Astrocyte (in vitro differentiated cells and primary cell): ENCODE results near the gene CEP250. TPM values are rescaled to one million over a fixed set of nuclear protein-coding genes. Genes with fewer than 3 reads are reported as not detected.

Experiments
- DNase-seq: peaks from one replicate; pipeline ENCODE4 v3.0.0-alpha.2; 2010; ENCODE audit warnings: low read depth
- FAIRE-seq: peaks from 2 replicates; lab custom pipeline; 2011; peaks lifted over from hg19 to GRCh38; lab: Jason Lieb, UNC
- H2AFZ ChIP-seq: 2 replicates; pipeline ENCODE4 v1.6.0; 2012; ENCODE audit warnings: low read depth, low read length, inconsistent platforms
- H3K27ac ChIP-seq: 2 replicates; pipeline ENCODE4 v1.5.1; 2011; ENCODE audit warnings: low read depth, low read length, inconsistent platforms
- H3K27me3 ChIP-seq: 2 replicates; pipeline ENCODE4 v1.6.0; 2011; ENCODE audit warnings: low read length, inconsistent platforms; ENCODE audit not compliant: insufficient read depth
- H3K36me3 ChIP-seq: 2 replicates; pipeline ENCODE4 v1.5.1; 2011; ENCODE audit warnings: low read length, inconsistent platforms; ENCODE audit not compliant: insufficient read depth
- H3K4me1 ChIP-seq: 2 replicates; pipeline ENCODE4 v1.5.1; 2011; ENCODE audit warnings: low read length, inconsistent platforms; ENCODE audit not compliant: insufficient read depth
- H3K4me2 ChIP-seq: 2 replicates; pipeline ENCODE4 v1.6.0; 2012; ENCODE audit warnings: low read length, inconsistent platforms
- H3K4me3 ChIP-seq: 2 replicates; pipeline ENCODE4 v1.5.1; 2011; ENCODE audit warnings: low read depth, mild to moderate bottlenecking, low read length, inconsistent platforms; ENCODE audit not compliant: insufficient read depth
- H3K79me2 ChIP-seq: 2 replicates; pipeline ENCODE4 v1.6.0; 2012; ENCODE audit warnings: mild to moderate bottlenecking, low read length, inconsistent platforms; ENCODE audit not compliant: insufficient read depth
- H3K9ac ChIP-seq: 2 replicates; pipeline ENCODE4 v1.6.0; 2012; ENCODE audit warnings: mild to moderate bottlenecking, low read length, inconsistent platforms
- H3K9me3 ChIP-seq: 2 replicates; pipeline ENCODE4 v1.5.1; 2012; ENCODE audit warnings: low read depth, mild to moderate bottlenecking, low read length, inconsistent platforms; ENCODE audit not compliant: insufficient read depth
- H4K20me1 ChIP-seq: 2 replicates; pipeline ENCODE4 v1.6.0; 2012; ENCODE audit warnings: low read length, inconsistent platforms; ENCODE audit not compliant: insufficient read depth
- H3K27ac Mint-ChIP-seq: one replicate; pipeline ENCODE4 v1.8.0; 2021; ENCODE audit warnings: mild to moderate bottlenecking, mixed read lengths; ENCODE audit not compliant: unreplicated experiment
- H3K27me3 Mint-ChIP-seq: one replicate; pipeline ENCODE4 v1.8.0; 2021; ENCODE audit warnings: low read depth, mixed read lengths; ENCODE audit not compliant: unreplicated experiment
- H3K36me3 Mint-ChIP-seq: one replicate; pipeline ENCODE4 v1.8.0; 2021; ENCODE audit warnings: low read depth, mixed read lengths; ENCODE audit not compliant: unreplicated experiment
- H3K4me1 Mint-ChIP-seq: one replicate; pipeline ENCODE4 v1.8.0; 2021; ENCODE audit warnings: low read depth, mixed read lengths; ENCODE audit not compliant: unreplicated experiment
- H3K4me3 Mint-ChIP-seq: one replicate; pipeline ENCODE4 v1.8.0; 2021; ENCODE audit warnings: mild to moderate bottlenecking, moderate library complexity, mixed read lengths; ENCODE audit not compliant: unreplicated experiment
- H3K9me3 Mint-ChIP-seq: one replicate; pipeline ENCODE4 v1.8.0; 2021; ENCODE audit warnings: mild to moderate bottlenecking, mixed read lengths; ENCODE audit not compliant: unreplicated experiment
- EZH2 ChIP-seq: IDR thresholded peaks from 2 replicates; pipeline ENCODE4 v1.6.1; 2012; ENCODE audit warnings: mild to moderate bottlenecking, low read length, inconsistent platforms; ENCODE audit not compliant: insufficient read depth
- total RNA-seq: library from RNA; stranded (reverse); gene quantifications from 2 replicates; pipeline ENCODE4 v1.2.1, GENCODE V29; 2021
- TF ChIP-seq, protein P1 (sequence below): IDR thresholded peaks from 2 replicates; pipeline ENCODE4 v1.5.1; 2011; ENCODE audit warnings: low read depth, mild to moderate bottlenecking, inconsistent platforms, low read length, moderate library complexity; ENCODE audit not compliant: insufficient read depth

CEP250 gene
- total RNA-seq, 1 donor from 2014 or later: 107 TPM

DNA sequence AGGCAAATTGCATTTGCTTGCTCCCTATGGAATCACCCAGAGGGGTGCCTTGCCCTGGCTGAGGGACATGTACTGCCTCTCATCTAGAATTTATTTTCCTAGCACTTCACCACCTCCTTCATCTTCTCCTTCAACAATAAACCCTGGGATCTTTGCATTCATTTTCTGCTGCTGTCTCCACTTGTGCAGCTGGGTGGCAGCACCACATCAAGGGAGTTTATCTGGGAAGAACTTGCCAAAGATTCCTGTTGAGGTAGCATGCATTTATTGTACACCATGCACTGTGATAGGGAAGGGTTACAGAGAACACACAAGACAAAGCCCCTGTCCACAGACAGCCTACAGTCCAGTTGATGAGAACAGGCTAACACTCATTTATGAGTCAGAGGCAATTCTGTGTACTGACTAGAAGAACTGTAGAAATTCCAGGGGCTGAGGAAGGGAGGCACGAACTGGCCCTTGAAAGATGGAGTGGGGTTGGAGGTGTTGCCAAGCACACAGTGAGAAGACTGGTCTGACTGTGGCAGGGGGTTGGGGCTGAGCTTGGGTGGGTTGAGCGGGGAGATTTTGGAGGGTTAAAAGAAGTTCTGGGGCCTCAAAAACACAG lies 56.5 kb downstream of the CEP250 start:
- Histone ChIP-seq H3K4me2 (no peak overlapping the region), H4K20me1 (peaks cover 56% of the 10 kb centered on the region), H3K79me2 (no peaks in the 10 kb centered on the region), H3K9ac (no peak overlapping the region), H3K9me3 (no peaks in the 10 kb centered on the region), H3K27ac (no peak overlapping the region), H3K36me3 (peaks cover 26% of the 10 kb centered on the region), H2AFZ (no peak overlapping the region), H3K4me1 (peaks cover 20% of the 10 kb centered on the region), H3K4me3 (no peak overlapping the region), H3K27me3 (no peaks in the 10 kb centered on the region)
- Mint-ChIP-seq H3K4me3 (no peak overlapping the region), H3K27ac (peak overlapping the region; percentile 45), H3K4me1 (peaks cover 18% of the 10 kb centered on the region), H3K36me3 (peaks cover 35% of the 10 kb centered on the region), H3K27me3 (no peaks in the 10 kb centered on the region), H3K9me3 (no peaks in the 10 kb centered on the region)
- no peak for TF ChIP-seq EZH2
- TF ChIP-seq, protein P1, sequence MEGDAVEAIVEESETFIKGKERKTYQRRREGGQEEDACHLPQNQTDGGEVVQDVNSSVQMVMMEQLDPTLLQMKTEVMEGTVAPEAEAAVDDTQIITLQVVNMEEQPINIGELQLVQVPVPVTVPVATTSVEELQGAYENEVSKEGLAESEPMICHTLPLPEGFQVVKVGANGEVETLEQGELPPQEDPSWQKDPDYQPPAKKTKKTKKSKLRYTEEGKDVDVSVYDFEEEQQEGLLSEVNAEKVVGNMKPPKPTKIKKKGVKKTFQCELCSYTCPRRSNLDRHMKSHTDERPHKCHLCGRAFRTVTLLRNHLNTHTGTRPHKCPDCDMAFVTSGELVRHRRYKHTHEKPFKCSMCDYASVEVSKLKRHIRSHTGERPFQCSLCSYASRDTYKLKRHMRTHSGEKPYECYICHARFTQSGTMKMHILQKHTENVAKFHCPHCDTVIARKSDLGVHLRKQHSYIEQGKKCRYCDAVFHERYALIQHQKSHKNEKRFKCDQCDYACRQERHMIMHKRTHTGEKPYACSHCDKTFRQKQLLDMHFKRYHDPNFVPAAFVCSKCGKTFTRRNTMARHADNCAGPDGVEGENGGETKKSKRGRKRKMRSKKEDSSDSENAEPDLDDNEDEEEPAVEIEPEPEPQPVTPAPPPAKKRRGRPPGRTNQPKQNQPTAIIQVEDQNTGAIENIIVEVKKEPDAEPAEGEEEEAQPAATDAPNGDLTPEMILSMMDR: peak; percentile 60
- DNase-seq (peak; percentile 35), FAIRE-seq (no peak)

- H3K36me3 ChIP-seq: peaks cover 13% of the 10 kb centered on the region
- H3K4me3 Mint-ChIP-seq: no peak overlapping the region
- no peak overlapping the region for H2AFZ ChIP-seq
- H3K4me1 ChIP-seq: peaks cover 13% of the 10 kb centered on the region
- peak overlapping the region; percentile 34 for H3K27ac Mint-ChIP-seq
- no peak overlapping the region for H3K27ac ChIP-seq
- H3K79me2 ChIP-seq: no peaks in the 10 kb centered on the region
- H4K20me1 ChIP-seq: peaks cover 36% of the 10 kb centered on the region
- FAIRE-seq: no peak
- H3K4me1 Mint-ChIP-seq: peaks cover 14% of the 10 kb centered on the region
- no peak for DNase-seq
- no peaks in the 10 kb centered on the region for H3K27me3 ChIP-seq
- H3K27me3 Mint-ChIP-seq: no peaks in the 10 kb centered on the region
- TF ChIP-seq, protein P1: no peak
- no peak for TF ChIP-seq EZH2
- H3K36me3 Mint-ChIP-seq: peaks cover 25% of the 10 kb centered on the region
- H3K4me3 ChIP-seq: no peak overlapping the region
- no peak overlapping the region for H3K9ac ChIP-seq
- H3K4me2 ChIP-seq: no peak overlapping the region
- no peaks in the 10 kb centered on the region for H3K9me3 ChIP-seq
- H3K9me3 Mint-ChIP-seq: no peaks in the 10 kb centered on the region
These were observed 59.1 kb downstream of the CEP250 start for GRCh38 chr20:35514371-35514932.

GRCh38 chr20:35515341-35515740 lies 59.9 kb downstream of the CEP250 start:
- Mint-ChIP-seq H3K4me1 (peaks cover 14% of the 10 kb centered on the region), H3K9me3 (no peaks in the 10 kb centered on the region), H3K4me3 (no peak overlapping the region), H3K27ac (no peak overlapping the region), H3K27me3 (no peaks in the 10 kb centered on the region), H3K36me3 (peaks cover 19% of the 10 kb centered on the region)
- Histone ChIP-seq H2AFZ (no peak overlapping the region), H3K9ac (no peak overlapping the region), H3K27me3 (no peaks in the 10 kb centered on the region), H3K4me1 (peaks cover 13% of the 10 kb centered on the region), H3K27ac (no peak overlapping the region), H3K4me2 (no peak overlapping the region), H3K79me2 (no peaks in the 10 kb centered on the region), H4K20me1 (peaks cover 35% of the 10 kb centered on the region), H3K36me3 (peaks cover 7% of the 10 kb centered on the region), H3K4me3 (no peak overlapping the region), H3K9me3 (no peaks in the 10 kb centered on the region)
- TF ChIP-seq EZH2: no peak
- TF ChIP-seq, protein P1: no peak
- FAIRE-seq (no peak), DNase-seq (no peak)
